K562 (cell line): ENCODE measurements around the gene PITPNC1. TPM values are rescaled to one million over a fixed set of nuclear protein-coding genes. Genes with fewer than 3 reads are reported as not detected.

Source experiments
- BCOR ChIP-seq: fragments of 450-650 bp; IDR thresholded peaks from 2 replicates; pipeline ENCODE4 v1.6.1; 2016
- CBX8 ChIP-seq: fragments of 200-600 bp; sonication (generic); IDR thresholded peaks from 2 replicates; pipeline ENCODE4 v1.6.1; 2012; ENCODE audit warnings: borderline replicate concordance, mixed run types, low read depth, mild to moderate bottlenecking, moderate library complexity, mixed read lengths, low read length, control low read depth, inconsistent platforms; ENCODE audit not compliant: poor library complexity, severe bottlenecking; ENCODE audit errors: extremely low read depth
- CHD1 ChIP-seq: fragments of 200-600 bp; sonication (generic); IDR thresholded peaks from one replicate; pipeline ENCODE4 v1.6.1; 2012; ENCODE audit warnings: mild to moderate bottlenecking, moderate library complexity, low read length, inconsistent platforms
- HOXB6 ChIP-seq: fragments of 250-450 bp; sonication (Bioruptor Pico); IDR thresholded peaks from 2 replicates; pipeline ENCODE4 v1.5.1; 2022; ENCODE audit warnings: mild to moderate bottlenecking, borderline replicate concordance
- MTA3 ChIP-seq: fragments of 450-650 bp; formaldehyde crosslinking; IDR thresholded peaks from 2 replicates; pipeline ENCODE4 v1.6.1; 2017; ENCODE audit warnings: mild to moderate bottlenecking, borderline replicate concordance
- PHF8 ChIP-seq: fragments of 200-600 bp; sonication (generic); IDR thresholded peaks from 2 replicates; pipeline ENCODE4 v1.6.1; 2012; ENCODE audit warnings: mixed run types, mild to moderate bottlenecking, inconsistent platforms, low read length, moderate library complexity, borderline replicate concordance
- PHTF2 ChIP-seq: fragments of 250-450 bp; sonication (Bioruptor Pico); IDR thresholded peaks from 2 replicates; pipeline ENCODE4 v1.5.0; 2021; ENCODE audit warnings: mild to moderate bottlenecking
- RBFOX2 ChIP-seq: fragments of 200-400 bp; formaldehyde crosslinking; IDR thresholded peaks from 2 replicates; pipeline ENCODE4 v1.6.1; 2017; ENCODE audit warnings: low read depth, mild to moderate bottlenecking, low read length, moderate library complexity
- SREBF1 ChIP-seq: fragments of 150-350 bp; IDR thresholded peaks from 2 replicates; pipeline ENCODE4 v1.6.1; 2014; ENCODE audit warnings: antibody characterized with exemption, low read depth, low read length, borderline replicate concordance
- SUPT5H ChIP-seq: fragments of 450-650 bp; IDR thresholded peaks from 2 replicates; pipeline ENCODE4 v1.6.1; 2016
- TAF1 ChIP-seq: IDR thresholded peaks from 2 replicates; pipeline ENCODE4 v1.6.1; 2011; ENCODE audit warnings: mild to moderate bottlenecking, low read length, moderate library complexity; ENCODE audit not compliant: insufficient read depth, control insufficient read depth, severe bottlenecking; ENCODE audit errors: extremely low read depth
- ZBTB1 ChIP-seq: sonication (generic); formaldehyde crosslinking; IDR thresholded peaks from 2 replicates; pipeline ENCODE4 v1.8.1; 2023; ENCODE audit warnings: missing genetic modification reagents, low read depth, mild to moderate bottlenecking, borderline replicate concordance
- ZNF175 ChIP-seq: fragments of 200-800 bp; sonication (Bioruptor generic); IDR thresholded peaks from 2 replicates; pipeline ENCODE4 v1.6.1; 2016; ENCODE audit warnings: low read depth, mild to moderate bottlenecking, missing genetic modification characterization, missing compliant biosample characterization
- ZNF263 ChIP-seq: sonication (generic); formaldehyde crosslinking; IDR thresholded peaks from 2 replicates; pipeline ENCODE4 v1.8.0; 2022; ENCODE audit warnings: mild to moderate bottlenecking, missing genetic modification reagents, borderline replicate concordance
- ZNF324 ChIP-seq: fragments of 250-450 bp; sonication (Bioruptor Pico); IDR thresholded peaks from 2 replicates; pipeline ENCODE4 v1.4.0; 2020; ENCODE audit warnings: mild to moderate bottlenecking
- ZSCAN29 ChIP-seq: fragments of 450-650 bp; IDR thresholded peaks from 2 replicates; pipeline ENCODE4 v1.6.1; 2017
- polyA plus RNA-seq, 8 experiments: library from polyadenylated mRNA; depleted of rRNA in 4 of 8; stranded (reverse) in 5 of 8; unstranded in 3 of 8; fragments of >200 nt; fragmentation: Nextera tagmentation in 2 of 8; fragmentation: Illumina TruSeq in 1 of 8; extraction: Ambion mirVana in 2 of 8; extraction: Trizol in 1 of 8; gene quantifications; 2 replicates each; pipeline versions ENCODE4 v1.2.1 to v1.2.3, GENCODE V29; 2011 to 2014; ENCODE audit warnings: inconsistent platforms in 1 of 8, missing spikeins in 1 of 8
- total RNA-seq, 7 experiments: library from RNA; depleted of rRNA in 6 of 7; stranded (reverse); fragments of >200 nt in 6 of 7; fragmentation: Illumina TruSeq in 2 of 7; extraction: Trizol in 2 of 7; gene quantifications; 2 replicates each; pipeline versions ENCODE4 v1.2.1 to v1.2.3, GENCODE V29; 2011 to 2021; ENCODE audit warnings: low replicate concordance in 1 of 7
- TF ChIP-seq, protein P1 (sequence below): IDR thresholded peaks from 2 replicates; pipeline ENCODE4 v1.6.1; 2016; ENCODE audit warnings: missing genetic modification characterization, missing compliant biosample characterization
- TF ChIP-seq, protein P2 (sequence below), 3 experiments: fragments of 200-800 bp in 1 of 3; fragments of 250-450 bp in 1 of 3; fragments of 450-650 bp in 1 of 3; sonication (Bioruptor Pico) in 1 of 3; sonication (Bioruptor generic) in 1 of 3; formaldehyde crosslinking in 1 of 3; IDR thresholded peaks; 2 replicates each; pipeline versions ENCODE4 v1.6.1 to v1.8.0; 2016 to 2022; ENCODE audit warnings: mild to moderate bottlenecking in 2 of 3, missing genetic modification characterization in 2 of 3, missing compliant biosample characterization in 1 of 3, moderate library complexity in 1 of 3
- TF ChIP-seq, protein P3 (sequence below): IDR thresholded peaks from 2 replicates; pipeline ENCODE4 v1.6.1; 2011; ENCODE audit warnings: borderline replicate concordance, low read depth, mild to moderate bottlenecking, moderate library complexity, low read length; ENCODE audit not compliant: insufficient read depth, poor library complexity, severe bottlenecking

Gene PITPNC1
- total and polyA plus RNA-seq, 9 of the 15 experiments (the other 6 are each of a cell fraction or from before 2014, with no cell fraction given) = 0.11 to 1.1 (median 0.65) TPM

DNA sequence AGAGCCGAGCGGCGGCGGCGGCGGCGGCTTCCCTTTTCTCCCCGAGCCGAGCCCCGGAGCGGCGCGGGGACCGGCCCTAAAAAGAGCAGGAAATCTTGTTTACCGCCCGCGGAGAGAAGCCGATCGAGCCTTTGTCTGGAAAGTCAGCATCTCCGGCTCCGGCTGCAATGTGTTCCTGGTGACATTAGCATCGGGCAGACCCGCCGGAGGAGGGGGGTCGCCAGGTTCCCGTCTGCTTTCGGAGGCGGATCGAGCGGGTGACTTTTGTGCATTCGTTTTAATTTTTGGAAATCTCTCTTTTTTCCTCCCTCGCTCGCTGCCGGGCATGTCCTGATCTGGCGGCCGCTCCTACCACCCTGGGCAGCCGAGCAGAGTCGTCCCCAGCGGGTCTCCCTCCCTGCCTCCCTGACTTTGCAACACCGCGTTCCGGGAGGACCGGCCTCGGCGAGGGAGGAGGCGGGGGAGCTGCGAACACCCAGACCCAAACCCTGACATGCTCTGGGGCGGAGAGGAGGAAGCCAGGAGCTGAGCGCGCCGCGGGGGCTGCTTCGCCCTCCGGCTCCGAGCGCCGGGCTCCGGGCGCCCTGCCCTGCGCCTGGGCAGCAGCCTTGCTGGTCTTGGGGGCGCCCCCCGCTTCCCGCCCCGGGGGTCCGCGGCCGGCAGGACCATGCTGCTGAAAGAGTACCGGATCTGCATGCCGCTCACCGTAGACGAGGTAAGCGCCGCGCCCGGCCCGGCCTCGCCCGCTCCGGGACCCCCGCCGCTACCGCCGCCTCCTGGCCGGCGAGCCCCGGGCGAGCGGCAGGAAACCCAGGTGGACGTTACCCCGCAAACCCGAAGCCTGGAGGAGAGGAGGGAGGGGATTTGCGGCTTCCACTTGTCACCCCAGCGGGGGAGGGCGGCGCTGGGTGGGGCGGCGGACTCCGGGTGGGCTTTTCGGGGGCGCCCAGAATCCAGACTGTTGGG, 690 bp downstream of the PITPNC1 start (continued):
- no peak for TF ChIP-seq ZNF175
- TF ChIP-seq ZSCAN29 = no peak
- no peak for TF ChIP-seq SUPT5H
- no peak for TF ChIP-seq ZBTB1 (CRISPR knock-in tag)
- peak; percentile 23; the same call in 1 of the 2 replicates for TF ChIP-seq PHF8
- peak; percentile 91 for TF ChIP-seq ZNF263 (CRISPR knock-in tag)
- TF ChIP-seq CBX8 = no peak
- TF ChIP-seq ZNF324 = no peak
- TF ChIP-seq SREBF1 = no peak
- no peak for TF ChIP-seq BCOR
- TF ChIP-seq, protein P1, sequence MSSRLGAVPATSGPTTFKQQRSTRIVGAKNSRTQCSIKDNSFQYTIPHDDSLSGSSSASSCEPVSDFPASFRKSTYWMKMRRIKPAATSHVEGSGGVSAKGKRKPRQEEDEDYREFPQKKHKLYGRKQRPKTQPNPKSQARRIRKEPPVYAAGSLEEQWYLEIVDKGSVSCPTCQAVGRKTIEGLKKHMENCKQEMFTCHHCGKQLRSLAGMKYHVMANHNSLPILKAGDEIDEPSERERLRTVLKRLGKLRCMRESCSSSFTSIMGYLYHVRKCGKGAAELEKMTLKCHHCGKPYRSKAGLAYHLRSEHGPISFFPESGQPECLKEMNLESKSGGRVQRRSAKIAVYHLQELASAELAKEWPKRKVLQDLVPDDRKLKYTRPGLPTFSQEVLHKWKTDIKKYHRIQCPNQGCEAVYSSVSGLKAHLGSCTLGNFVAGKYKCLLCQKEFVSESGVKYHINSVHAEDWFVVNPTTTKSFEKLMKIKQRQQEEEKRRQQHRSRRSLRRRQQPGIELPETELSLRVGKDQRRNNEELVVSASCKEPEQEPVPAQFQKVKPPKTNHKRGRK (tag) = no peak
- no peak for TF ChIP-seq PHTF2 (CRISPR knock-in tag)
- TF ChIP-seq, protein P2, sequence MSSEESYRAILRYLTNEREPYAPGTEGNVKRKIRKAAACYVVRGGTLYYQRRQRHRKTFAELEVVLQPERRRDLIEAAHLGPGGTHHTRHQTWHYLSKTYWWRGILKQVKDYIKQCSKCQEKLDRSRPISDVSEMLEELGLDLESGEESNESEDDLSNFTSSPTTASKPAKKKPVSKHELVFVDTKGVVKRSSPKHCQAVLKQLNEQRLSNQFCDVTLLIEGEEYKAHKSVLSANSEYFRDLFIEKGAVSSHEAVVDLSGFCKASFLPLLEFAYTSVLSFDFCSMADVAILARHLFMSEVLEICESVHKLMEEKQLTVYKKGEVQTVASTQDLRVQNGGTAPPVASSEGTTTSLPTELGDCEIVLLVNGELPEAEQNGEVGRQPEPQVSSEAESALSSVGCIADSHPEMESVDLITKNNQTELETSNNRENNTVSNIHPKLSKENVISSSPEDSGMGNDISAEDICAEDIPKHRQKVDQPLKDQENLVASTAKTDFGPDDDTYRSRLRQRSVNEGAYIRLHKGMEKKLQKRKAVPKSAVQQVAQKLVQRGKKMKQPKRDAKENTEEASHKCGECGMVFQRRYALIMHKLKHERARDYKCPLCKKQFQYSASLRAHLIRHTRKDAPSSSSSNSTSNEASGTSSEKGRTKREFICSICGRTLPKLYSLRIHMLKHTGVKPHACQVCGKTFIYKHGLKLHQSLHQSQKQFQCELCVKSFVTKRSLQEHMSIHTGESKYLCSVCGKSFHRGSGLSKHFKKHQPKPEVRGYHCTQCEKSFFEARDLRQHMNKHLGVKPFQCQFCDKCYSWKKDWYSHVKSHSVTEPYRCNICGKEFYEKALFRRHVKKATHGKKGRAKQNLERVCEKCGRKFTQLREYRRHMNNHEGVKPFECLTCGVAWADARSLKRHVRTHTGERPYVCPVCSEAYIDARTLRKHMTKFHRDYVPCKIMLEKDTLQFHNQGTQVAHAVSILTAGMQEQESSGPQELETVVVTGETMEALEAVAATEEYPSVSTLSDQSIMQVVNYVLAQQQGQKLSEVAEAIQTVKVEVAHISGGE (CRISPR knock-in tag; IDR thresholded peaks at IDR 0.05) = 0 out of 6 replicates have a peak, but pooled peaks of 1 of the 3 experiments have one; percentile 22
- TF ChIP-seq TAF1 = peak; percentile 5
- 0 out of 2 replicates have a peak, but pooled peaks have one; percentile 14 for TF ChIP-seq MTA3
- TF ChIP-seq CHD1 = peak; percentile 34
- TF ChIP-seq, protein P3, sequence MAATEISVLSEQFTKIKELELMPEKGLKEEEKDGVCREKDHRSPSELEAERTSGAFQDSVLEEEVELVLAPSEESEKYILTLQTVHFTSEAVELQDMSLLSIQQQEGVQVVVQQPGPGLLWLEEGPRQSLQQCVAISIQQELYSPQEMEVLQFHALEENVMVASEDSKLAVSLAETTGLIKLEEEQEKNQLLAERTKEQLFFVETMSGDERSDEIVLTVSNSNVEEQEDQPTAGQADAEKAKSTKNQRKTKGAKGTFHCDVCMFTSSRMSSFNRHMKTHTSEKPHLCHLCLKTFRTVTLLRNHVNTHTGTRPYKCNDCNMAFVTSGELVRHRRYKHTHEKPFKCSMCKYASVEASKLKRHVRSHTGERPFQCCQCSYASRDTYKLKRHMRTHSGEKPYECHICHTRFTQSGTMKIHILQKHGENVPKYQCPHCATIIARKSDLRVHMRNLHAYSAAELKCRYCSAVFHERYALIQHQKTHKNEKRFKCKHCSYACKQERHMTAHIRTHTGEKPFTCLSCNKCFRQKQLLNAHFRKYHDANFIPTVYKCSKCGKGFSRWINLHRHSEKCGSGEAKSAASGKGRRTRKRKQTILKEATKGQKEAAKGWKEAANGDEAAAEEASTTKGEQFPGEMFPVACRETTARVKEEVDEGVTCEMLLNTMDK = no peak
- no peak for TF ChIP-seq HOXB6 (CRISPR knock-in tag)
- 0 out of 2 replicates have a peak, but pooled peaks have one; percentile 7 for TF ChIP-seq RBFOX2
